MCF 10A (cell line): Measurements from ENCODE around the gene MTARC2. TPM values are rescaled to one million over a fixed set of nuclear protein-coding genes. Genes with fewer than 3 reads are reported as not detected.

Experiments used
- BruUV-seq: library from RNA; stranded (reverse); fragments of 400-500 nt; replicated peaks from 2 replicates; lab custom pipeline; 2021; lab: Mats Ljungman, UMichigan
- CTCF ChIA-PET: fragments of 300-600 bp; sonication (Branson Sonifier 250); formaldehyde crosslinking; extraction: SDS; loops from one replicate; lab custom pipeline; 2021; ENCODE audit warnings: antibody characterized with exemption, inconsistent platforms; lab: Yijun Ruan, JAX
- POLR2A ChIA-PET: fragments of 300-600, 350-650 bp; sonication (Branson Sonifier 250); formaldehyde crosslinking; extraction: SDS; loops from one replicate; lab custom pipeline; 2020; ENCODE audit warnings: antibody characterized with exemption, inconsistent platforms; lab: Yijun Ruan, JAX
- DNase-seq: peaks from one replicate; pipeline ENCODE4 v3.0.0-alpha.2; 2018; ENCODE audit not compliant: unreplicated experiment
- H3K27ac Mint-ChIP-seq: one replicate; pipeline ENCODE4 v1.8.0; 2022; ENCODE audit warnings: mild to moderate bottlenecking, low read depth, mixed read lengths; ENCODE audit not compliant: unreplicated experiment
- H3K27me3 Mint-ChIP-seq: one replicate; pipeline ENCODE4 v1.8.0; 2022; ENCODE audit warnings: mixed read lengths; ENCODE audit not compliant: insufficient read depth, unreplicated experiment
- H3K36me3 Mint-ChIP-seq: one replicate; pipeline ENCODE4 v1.8.0; 2022; ENCODE audit warnings: mild to moderate bottlenecking, moderate library complexity, mixed read lengths; ENCODE audit not compliant: insufficient read depth, unreplicated experiment
- H3K4me1 Mint-ChIP-seq: one replicate; pipeline ENCODE4 v1.8.0; 2022; ENCODE audit warnings: mixed read lengths; ENCODE audit not compliant: insufficient read depth, unreplicated experiment
- H3K4me3 Mint-ChIP-seq: one replicate; pipeline ENCODE4 v1.8.0; 2022; ENCODE audit warnings: mild to moderate bottlenecking, moderate library complexity, mixed read lengths; ENCODE audit not compliant: unreplicated experiment
- H3K9me3 Mint-ChIP-seq: one replicate; pipeline ENCODE4 v1.8.0; 2022; ENCODE audit warnings: mixed read lengths; ENCODE audit not compliant: unreplicated experiment
- CTCF ChIP-seq: fragments of 200-600 bp; IDR thresholded peaks from one replicate; pipeline ENCODE4 v1.8.0; 2022; ENCODE audit warnings: antibody characterized with exemption, mild to moderate bottlenecking; ENCODE audit not compliant: unreplicated experiment
- intact Hi-C: fragments of 100-400 bp; cut with micrococcal nuclease; formaldehyde crosslinking; loops from 2 replicates; pipeline ENCODE4 v1.14.1; 2022
- total RNA-seq: library from RNA; stranded (reverse); gene quantifications from 2 replicates; pipeline ENCODE4 v1.2.3, GENCODE V29; 2022

MTARC2 gene
- total RNA-seq, 1 experiment from 2014 or later = 5.2 TPM

GRCh38 chr1:220825819-220826551, 77.9 kb downstream of the MTARC2 start:
- ChIA-PET POLR2A (interaction anchor here (1.1 kb wide), 1 partner anchor 597 kb away, joined by 3 read pairs; no protein-coding TSS in a partner anchor), CTCF (interaction anchor here (0.6 to 6.0 kb wide), 6 partner anchors 15 to 511 kb away, joined by 3 to 63 read pairs (median 5); no protein-coding TSS in a partner anchor)
- Mint-ChIP-seq H3K36me3 (no peaks in the 10 kb centered on the region), H3K27ac (no peak overlapping the region), H3K27me3 (peaks cover 17% of the 10 kb centered on the region), H3K9me3 (no peaks in the 10 kb centered on the region), H3K4me1 (peaks cover 10% of the 10 kb centered on the region), H3K4me3 (no peak overlapping the region)
- TF ChIP-seq CTCF = no peak
- no TSS peak for BruUV-seq
- intact Hi-C loops = no loop called here
- DNase-seq = peak; percentile 60

DNA sequence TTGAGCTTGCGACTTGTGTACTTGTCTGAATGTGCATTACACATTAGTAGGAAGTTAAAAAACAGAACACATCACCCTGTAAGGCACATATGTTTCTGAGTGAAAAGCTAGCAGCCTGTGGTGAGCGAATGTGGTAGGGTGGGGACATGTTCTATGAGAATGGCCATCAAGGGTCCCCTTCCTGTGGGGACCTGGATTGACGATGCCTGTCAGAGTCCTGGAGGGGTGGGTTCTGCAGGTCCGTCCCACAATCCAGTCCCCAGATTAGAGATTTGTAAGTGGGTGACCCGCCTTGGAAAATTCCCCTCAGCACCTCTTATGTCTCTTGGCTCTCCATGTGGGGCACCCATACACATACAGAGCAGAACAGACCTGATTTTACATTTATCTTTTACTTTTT, 78.6 kb downstream of the MTARC2 start:
- H3K36me3 Mint-ChIP-seq = no peaks in the 10 kb centered on the region
- no peak for TF ChIP-seq CTCF
- DNase-seq = no peak
- peaks cover 10% of the 10 kb centered on the region for H3K4me1 Mint-ChIP-seq
- no TSS peak for BruUV-seq
- no peak overlapping the region for H3K4me3 Mint-ChIP-seq
- ChIA-PET CTCF (interaction anchor here (0.7 to 6.0 kb wide), 3 partner anchors 16 to 24 kb away, joined by 3 to 63 read pairs (median 5); no protein-coding TSS in a partner anchor), POLR2A (no interaction called here)
- intact Hi-C loops = no loop called here
- no peaks in the 10 kb centered on the region for H3K9me3 Mint-ChIP-seq
- H3K27me3 Mint-ChIP-seq = peaks cover 17% of the 10 kb centered on the region
- H3K27ac Mint-ChIP-seq = no peak overlapping the region

- no peaks in the 10 kb centered on the region for H3K36me3 Mint-ChIP-seq
- no peak overlapping the region for H3K27ac Mint-ChIP-seq
- no peak overlapping the region for H3K4me3 Mint-ChIP-seq
- no TSS peak for BruUV-seq
- intact Hi-C loops = no loop called here
- H3K27me3 Mint-ChIP-seq = peaks cover 17% of the 10 kb centered on the region
- DNase-seq = no peak
- TF ChIP-seq CTCF = no peak
- H3K4me1 Mint-ChIP-seq = peaks cover 10% of the 10 kb centered on the region
- no peaks in the 10 kb centered on the region for H3K9me3 Mint-ChIP-seq
- POLR2A ChIA-PET = interaction anchor here (1.2 kb wide), 1 partner anchor 488 kb away, joined by 3 read pairs; no protein-coding TSS in a partner anchor
- CTCF ChIA-PET = interaction anchor here (0.7 to 2.6 kb wide), 5 partner anchors 10 to 605 kb away, joined by 3 to 14 read pairs (median 7); no protein-coding TSS in a partner anchor
These were observed 79.5 kb downstream of the MTARC2 start for GRCh38 chr1:220827445-220828178.

DNA sequence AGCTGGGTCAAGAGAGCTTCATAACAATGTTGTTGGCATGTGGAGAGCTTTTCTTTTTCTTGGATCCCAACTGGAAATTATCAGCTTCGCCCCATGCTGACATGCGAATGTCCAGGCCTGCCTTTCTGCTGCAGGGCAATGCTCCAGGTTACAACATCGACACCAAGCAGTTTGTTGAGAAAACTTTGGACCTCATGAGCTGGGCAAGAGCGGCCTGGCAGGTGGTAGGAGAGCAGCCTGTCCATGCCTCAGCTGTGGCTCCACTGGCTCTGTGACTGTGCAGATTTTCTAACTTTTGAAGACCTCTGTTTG, 80.0 kb downstream of the MTARC2 start:
- DNase-seq = no peak
- no peak for TF ChIP-seq CTCF
- H3K4me3 Mint-ChIP-seq = no peak overlapping the region
- intact Hi-C loops = no loop called here
- H3K4me1 Mint-ChIP-seq = peaks cover 10% of the 10 kb centered on the region
- no peak overlapping the region for H3K27ac Mint-ChIP-seq
- POLR2A ChIA-PET = interaction anchor here (1.2 kb wide), 1 partner anchor 487 kb away, joined by 3 read pairs; no protein-coding TSS in a partner anchor
- H3K9me3 Mint-ChIP-seq = no peaks in the 10 kb centered on the region
- CTCF ChIA-PET = interaction anchor here (0.7 to 2.6 kb wide), 5 partner anchors 11 to 605 kb away, joined by 3 to 14 read pairs (median 7); no protein-coding TSS in a partner anchor
- no TSS peak for BruUV-seq
- H3K36me3 Mint-ChIP-seq = no peaks in the 10 kb centered on the region
- H3K27me3 Mint-ChIP-seq = peaks cover 13% of the 10 kb centered on the region
